Ascending aorta (tissue), 2 donors: ENCODE data around the gene POTEI. TPM values are rescaled to one million over a fixed set of nuclear protein-coding genes. Genes with fewer than 3 reads are reported as not detected.
"Not testable (repeated sequence)": the region's sequence is repeated elsewhere in the genome, so short reads cannot be mapped to it uniquely, and the experiment has no call there.

Experiments
- DNase-seq, 2 donors: peaks; one replicate each; pipeline ENCODE4 v3.0.0-alpha.2; 2019; ENCODE audit warnings: low spot score in 2 of 2
- H3K27ac ChIP-seq, 2 donors: fragments of 200-600 bp; sonication (generic); one replicate each; pipeline ENCODE4 v1.5.1; 2016 to 2017; ENCODE audit warnings: mild to moderate bottlenecking in 1 of 2
- H3K27me3 ChIP-seq: fragments of 200-600 bp; sonication (generic); one replicate; pipeline ENCODE4 v1.5.1; 2017
- H3K36me3 ChIP-seq, 2 donors: fragments of 200-600 bp; sonication (generic); one replicate each; pipeline ENCODE4 v1.5.1; 2016
- H3K4me1 ChIP-seq, 2 donors: fragments of 200-600 bp; sonication (generic); one replicate each; pipeline ENCODE4 v1.5.1; 2016 to 2017; ENCODE audit warnings: mild to moderate bottlenecking in 1 of 2
- H3K4me3 ChIP-seq, 2 donors: fragments of 200-600 bp; sonication (generic); one replicate each; pipeline ENCODE4 v1.5.1; 2016 to 2017; ENCODE audit warnings: mild to moderate bottlenecking in 1 of 2
- H3K9me3 ChIP-seq, 2 donors: fragments of 200-600 bp; sonication (generic); one replicate each; pipeline ENCODE4 v1.5.1; 2016
- intact Hi-C: fragments of 100-400 bp; cut with DNase I; formaldehyde crosslinking; loops from one replicate; pipeline ENCODE4 v1.15.1; 2023
- total RNA-seq: library from RNA; depleted of rRNA; stranded (reverse); fragments of >200 nt; gene quantifications from one replicate; pipeline ENCODE4 v1.1.0, GENCODE V29; 2016

The POTEI gene
- total RNA-seq, 1 donor from 2014 or later: not detected

- DNase-seq, intact Hi-C loops, H3K36me3 ChIP-seq, H3K9me3 ChIP-seq, H3K27me3 ChIP-seq, H3K4me3 ChIP-seq, H3K4me1 ChIP-seq, H3K27ac ChIP-seq: not testable (repeated sequence)
Observed at GRCh38 chr2:130522390-130522789, 13.3 kb upstream of the POTEI start.

DNA sequence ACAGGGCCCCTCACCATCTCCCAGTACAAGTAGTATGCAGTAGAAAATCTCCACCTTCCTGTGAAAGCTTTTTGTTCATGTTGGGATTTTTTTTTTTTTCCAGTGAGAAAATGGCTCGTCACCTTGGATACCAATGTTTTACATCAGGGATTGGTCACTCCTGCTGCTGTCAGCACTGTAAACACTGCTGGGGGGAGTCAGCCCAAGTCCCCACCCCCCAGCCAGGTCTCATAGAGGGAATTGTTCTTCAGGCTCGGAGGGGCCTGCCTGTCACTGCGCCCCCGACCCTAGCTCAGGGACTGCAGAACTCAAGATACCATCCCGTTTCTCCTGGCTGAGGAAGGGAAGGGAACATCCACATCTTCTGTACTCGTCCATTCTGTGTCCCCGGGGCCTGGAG is 11.9 kb upstream of the POTEI start, which contains the start of gene CFC1B:
Gene CFC1B, plus strand, starts transcription at position 231 of the 400 bp plus-strand sequence. CDS start 263 bp downstream, outside the sequence.
- DNase-seq, H3K27me3 ChIP-seq, H3K9me3 ChIP-seq, H3K36me3 ChIP-seq, intact Hi-C loops, H3K4me3 ChIP-seq, H3K27ac ChIP-seq, H3K4me1 ChIP-seq: not testable (repeated sequence)

- H3K36me3 ChIP-seq, intact Hi-C loops, H3K27ac ChIP-seq, H3K4me1 ChIP-seq, DNase-seq, H3K27me3 ChIP-seq, H3K4me3 ChIP-seq, H3K9me3 ChIP-seq: not testable (repeated sequence)
Observed at GRCh38 chr2:130518516-130519106, 9.5 kb upstream of the POTEI start.

- H3K9me3 ChIP-seq, H3K4me3 ChIP-seq, intact Hi-C loops, H3K27me3 ChIP-seq, DNase-seq, H3K27ac ChIP-seq, H3K4me1 ChIP-seq, H3K36me3 ChIP-seq: not testable (repeated sequence)
Observed at GRCh38 chr2:130511747-130512451, 2.8 kb upstream of the POTEI start.

- H3K9me3 ChIP-seq, H3K36me3 ChIP-seq, DNase-seq, H3K27ac ChIP-seq, H3K4me3 ChIP-seq, H3K27me3 ChIP-seq, H3K4me1 ChIP-seq, intact Hi-C loops: not testable (repeated sequence)
Observed at GRCh38 chr2:130510807-130511746, 1.9 kb upstream of the POTEI start.

- H3K4me3 ChIP-seq, intact Hi-C loops, H3K27ac ChIP-seq, H3K36me3 ChIP-seq, DNase-seq, H3K4me1 ChIP-seq, H3K9me3 ChIP-seq, H3K27me3 ChIP-seq: not testable (repeated sequence)
Observed at GRCh38 chr2:130491073-130491472, 18.1 kb downstream of the POTEI start.

DNA sequence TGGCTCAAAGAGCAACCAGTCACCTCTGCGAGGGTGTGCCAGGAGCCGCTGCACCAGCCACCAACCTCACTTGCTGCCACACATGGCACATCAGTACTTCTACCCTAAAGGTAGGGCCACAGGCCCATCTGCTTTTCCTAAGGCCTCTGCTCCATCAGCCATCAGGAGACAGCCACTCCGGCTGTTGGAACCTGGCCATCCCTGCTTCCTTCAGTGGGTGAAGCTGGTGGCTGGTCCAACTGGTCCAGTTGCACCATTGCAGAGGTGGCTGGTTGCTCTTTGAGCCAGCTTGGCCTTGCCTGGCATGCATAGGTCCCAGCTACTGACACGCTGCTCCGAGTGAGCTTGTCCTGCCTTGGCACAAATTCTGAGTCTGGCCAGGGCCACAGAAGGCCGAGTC is 53.7 kb downstream of the POTEI start:
- DNase-seq, intact Hi-C loops, H3K27me3 ChIP-seq, H3K36me3 ChIP-seq, H3K4me3 ChIP-seq, H3K27ac ChIP-seq, H3K4me1 ChIP-seq, H3K9me3 ChIP-seq: not testable (repeated sequence)

GRCh38 chr2:130454712-130455083 is 54.4 kb downstream of the POTEI start:
- H3K27me3 ChIP-seq, H3K4me1 ChIP-seq, H3K4me3 ChIP-seq, H3K36me3 ChIP-seq, H3K9me3 ChIP-seq, H3K27ac ChIP-seq, intact Hi-C loops, DNase-seq: not testable (repeated sequence)

- H3K36me3 ChIP-seq, DNase-seq, H3K4me1 ChIP-seq, H3K4me3 ChIP-seq, H3K27ac ChIP-seq, H3K9me3 ChIP-seq, intact Hi-C loops, H3K27me3 ChIP-seq: not testable (repeated sequence)
Observed at GRCh38 chr2:130453955-130454711, 55.0 kb downstream of the POTEI start.

DNA sequence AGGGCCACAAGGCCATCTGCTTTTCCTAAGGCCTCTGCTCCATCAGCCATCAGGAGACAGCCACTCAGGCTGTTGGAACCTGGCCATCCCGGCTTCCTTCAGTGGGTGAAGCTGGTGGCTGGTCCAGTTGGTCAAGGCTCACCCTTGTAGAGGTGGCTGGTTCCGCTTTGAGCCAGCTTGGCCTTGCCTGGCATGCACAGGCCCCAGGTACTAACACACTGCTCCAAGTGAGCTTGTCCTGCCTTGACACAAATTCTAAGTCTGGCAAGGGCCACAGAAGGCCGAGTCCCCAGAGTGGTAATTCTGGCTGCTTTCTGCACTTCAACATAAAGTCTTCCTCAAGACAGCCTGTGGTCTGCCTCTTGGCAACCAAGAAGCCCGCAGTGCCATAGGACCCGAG is 56.2 kb downstream of the POTEI start:
- H3K9me3 ChIP-seq, H3K27me3 ChIP-seq, H3K27ac ChIP-seq, H3K36me3 ChIP-seq, DNase-seq, intact Hi-C loops, H3K4me1 ChIP-seq, H3K4me3 ChIP-seq: not testable (repeated sequence)

DNA sequence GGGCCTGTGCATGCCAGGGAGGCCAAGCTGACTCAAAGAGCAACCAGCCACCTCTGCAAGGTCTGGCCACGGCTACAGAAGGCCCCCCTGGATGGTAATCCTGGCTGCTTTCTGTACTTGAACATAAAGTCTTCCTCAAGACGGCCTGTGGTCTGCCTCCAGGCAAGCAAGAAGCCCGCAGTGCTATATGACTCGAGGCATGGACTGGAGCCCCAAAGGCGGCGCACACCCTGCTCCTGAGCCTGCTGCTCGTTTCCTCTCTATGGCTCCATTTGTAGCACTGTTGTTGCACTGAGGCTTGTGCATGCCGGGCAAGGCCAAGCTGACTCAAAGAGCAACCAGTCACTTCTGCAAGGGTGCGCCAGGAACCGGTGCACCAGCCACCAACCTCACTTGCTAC is 57.3 kb downstream of the POTEI start:
- intact Hi-C loops, H3K4me3 ChIP-seq, H3K27me3 ChIP-seq, H3K27ac ChIP-seq, H3K9me3 ChIP-seq, H3K36me3 ChIP-seq, H3K4me1 ChIP-seq, DNase-seq: not testable (repeated sequence)

GRCh38 chr2:130451278-130451677 is 57.9 kb downstream of the POTEI start:
- H3K27ac ChIP-seq, H3K4me3 ChIP-seq, DNase-seq, H3K4me1 ChIP-seq, H3K36me3 ChIP-seq, intact Hi-C loops, H3K9me3 ChIP-seq, H3K27me3 ChIP-seq: not testable (repeated sequence)

DNA sequence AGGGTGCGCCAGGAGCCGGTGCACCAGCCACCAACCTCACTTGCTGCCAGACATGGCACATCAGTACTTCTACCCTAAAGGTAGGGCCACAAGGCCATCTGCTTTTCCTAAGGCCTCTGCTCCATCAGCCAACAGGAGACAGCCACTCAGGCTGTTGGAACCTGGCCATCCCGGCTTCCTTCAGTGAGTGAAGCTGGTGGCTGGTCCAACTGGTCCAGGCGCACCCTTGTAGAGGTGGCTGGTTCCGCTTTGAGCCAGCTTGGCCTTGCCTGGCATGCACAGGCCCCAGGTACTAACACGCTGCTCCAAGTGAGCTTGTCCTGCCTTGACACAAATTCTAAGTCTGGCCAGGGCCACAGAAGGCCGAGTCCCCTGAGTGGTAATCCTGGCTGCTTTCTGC is 58.8 kb downstream of the POTEI start:
- H3K27me3 ChIP-seq, H3K27ac ChIP-seq, DNase-seq, H3K4me3 ChIP-seq, H3K9me3 ChIP-seq, H3K36me3 ChIP-seq, H3K4me1 ChIP-seq, intact Hi-C loops: not testable (repeated sequence)
